Right lobe of liver (tissue), 6 donors: ENCODE measurements around the gene TBCE. TPM values are rescaled to one million over a fixed set of nuclear protein-coding genes. Genes with fewer than 3 reads are reported as not detected.

Experiments used
- ATAC-seq, 4 donors: fragments of 200-7000 bp; cut with Tn5 transposase; one replicate each; pipeline ENCODE4 v1.9.1; 2020; ENCODE audit warnings: mild to moderate bottlenecking in 4 of 4, moderate library complexity in 4 of 4
- DNase-seq, 3 donors: peaks; one replicate each; pipeline ENCODE4 v3.0.0-alpha.2; 2020
- H3K27ac ChIP-seq, 3 donors: fragments of 200-600 bp; one replicate each; pipeline ENCODE4 v1.8.0; 2022
- H3K27me3 ChIP-seq, 2 donors: fragments of 200-600 bp; one replicate each; pipeline ENCODE4 v1.8.0; 2022
- H3K36me3 ChIP-seq, 4 donors: fragments of 200-600 bp; sonication (generic) in 1 of 4; one replicate each; pipeline versions ENCODE4 v1.5.1 to v1.8.0; 2017 to 2022; ENCODE audit warnings: control low read depth in 1 of 4
- H3K4me1 ChIP-seq, 4 donors: fragments of 200-600 bp; sonication (generic) in 1 of 4; one replicate each; pipeline versions ENCODE4 v1.5.1 to v1.8.0; 2017 to 2022; ENCODE audit warnings: control low read depth in 1 of 4
- H3K4me3 ChIP-seq, 3 donors: fragments of 200-600 bp; one replicate each; pipeline ENCODE4 v1.8.0; 2022
- H3K9me3 ChIP-seq, 4 donors: fragments of 200-600 bp; sonication (generic) in 1 of 4; one replicate each; pipeline versions ENCODE4 v1.5.1 to v1.8.0; 2017 to 2022; ENCODE audit warnings: control low read depth in 1 of 4
- POLR2A ChIP-seq: fragments of 450-650 bp; IDR thresholded peaks from one replicate; pipeline ENCODE4 v1.6.1; 2017; ENCODE audit warnings: antibody characterized with exemption, mild to moderate bottlenecking
- WGBS: methylation state at CpG from one replicate; pipeline ENCODE4 v1.1.6; 2018; ENCODE audit warnings: low coverage, low lambda C conversion rate; ENCODE audit not compliant: insufficient coverage; ENCODE audit errors: missing lambda C conversion rate; 5-methylcytosine and 5-hydroxymethylcytosine counted together
- intact Hi-C, 2 donors: fragments of 100-400 bp; cut with DNase I; formaldehyde crosslinking; loops; one replicate each; pipeline versions ENCODE4 v1.11.2 to v1.14.1; 2022
- total RNA-seq, 6 experiments: library from RNA; depleted of rRNA in 2 of 6; stranded (reverse); fragments of >200 nt in 2 of 6; fragmentation: NEBNext Ultra II Directional in 3 of 6; extraction: Animal tissue kit (Norgen Biotek cat#: 25700) in 3 of 6; gene quantifications; one replicate each; pipeline versions ENCODE4 v1.1.0 to v1.2.4, GENCODE V29; 2016 to 2023
- TF ChIP-seq, protein P1 (sequence below), 4 donors: fragments of 200-600 bp in 3 of 4; fragments of 450-650 bp in 1 of 4; IDR thresholded peaks; one replicate each; pipeline versions ENCODE4 v1.5.1 to v1.8.0; 2016 to 2022; ENCODE audit warnings: antibody characterized with exemption in 4 of 4, mild to moderate bottlenecking in 2 of 4
- donor health status: DM: no; HTN: yes; CAD: no.
- donor health status: DM: no; HTN: no; CAD: no.
- donor health status: DM: no; HTN: no; CAD: no.
- donor health status: DM: no; HTN: yes; CAD: no.
- donor health status: DM: no; HTN: yes; CAD: no.

TBCE gene
- total RNA-seq, 6 experiments from 2014 or later: 11.2 to 16.6 (median 13.3) TPM

DNA sequence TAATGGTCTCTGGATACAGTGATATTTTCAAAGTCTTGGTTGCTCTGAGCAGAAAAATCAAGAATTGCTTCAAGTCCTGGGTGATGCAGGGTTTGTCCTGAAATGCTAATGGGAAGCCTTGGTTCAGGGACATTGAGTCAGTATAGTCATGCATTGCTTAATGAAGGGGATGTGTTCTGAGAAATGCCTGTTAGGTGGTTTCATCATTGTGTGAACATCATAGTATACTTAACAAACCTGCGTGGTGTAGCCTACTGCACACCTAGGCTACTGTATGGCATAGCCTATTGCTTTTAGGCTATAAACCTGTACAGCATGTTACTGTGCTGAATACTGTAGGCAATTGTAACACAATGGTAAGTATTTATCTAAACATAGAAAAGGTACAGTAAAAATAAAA, 36.4 kb downstream of the TBCE start:
- H3K4me1 ChIP-seq: peaks cover 0 to 43% (median 2%) of the 10 kb centered on the region in 4 donors
- H3K9me3 ChIP-seq: no peaks in the 10 kb centered on the region
- WGBS: 67% methylated on average over 1 of the region's 1 CpG
- H3K27ac ChIP-seq: no peak overlapping the region
- H3K36me3 ChIP-seq: no peaks in the 10 kb centered on the region
- peak in 3 of 4 donors; percentile 38 to 53 (median 51) for ATAC-seq
- no peak for TF ChIP-seq POLR2A
- TF ChIP-seq, protein P1, sequence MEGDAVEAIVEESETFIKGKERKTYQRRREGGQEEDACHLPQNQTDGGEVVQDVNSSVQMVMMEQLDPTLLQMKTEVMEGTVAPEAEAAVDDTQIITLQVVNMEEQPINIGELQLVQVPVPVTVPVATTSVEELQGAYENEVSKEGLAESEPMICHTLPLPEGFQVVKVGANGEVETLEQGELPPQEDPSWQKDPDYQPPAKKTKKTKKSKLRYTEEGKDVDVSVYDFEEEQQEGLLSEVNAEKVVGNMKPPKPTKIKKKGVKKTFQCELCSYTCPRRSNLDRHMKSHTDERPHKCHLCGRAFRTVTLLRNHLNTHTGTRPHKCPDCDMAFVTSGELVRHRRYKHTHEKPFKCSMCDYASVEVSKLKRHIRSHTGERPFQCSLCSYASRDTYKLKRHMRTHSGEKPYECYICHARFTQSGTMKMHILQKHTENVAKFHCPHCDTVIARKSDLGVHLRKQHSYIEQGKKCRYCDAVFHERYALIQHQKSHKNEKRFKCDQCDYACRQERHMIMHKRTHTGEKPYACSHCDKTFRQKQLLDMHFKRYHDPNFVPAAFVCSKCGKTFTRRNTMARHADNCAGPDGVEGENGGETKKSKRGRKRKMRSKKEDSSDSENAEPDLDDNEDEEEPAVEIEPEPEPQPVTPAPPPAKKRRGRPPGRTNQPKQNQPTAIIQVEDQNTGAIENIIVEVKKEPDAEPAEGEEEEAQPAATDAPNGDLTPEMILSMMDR (IDR thresholded peaks at IDR 0.05): no peak
- intact Hi-C loops: no loop called here
- no peak overlapping the region for H3K4me3 ChIP-seq
- no peaks in the 10 kb centered on the region for H3K27me3 ChIP-seq
- no peak for DNase-seq

DNA sequence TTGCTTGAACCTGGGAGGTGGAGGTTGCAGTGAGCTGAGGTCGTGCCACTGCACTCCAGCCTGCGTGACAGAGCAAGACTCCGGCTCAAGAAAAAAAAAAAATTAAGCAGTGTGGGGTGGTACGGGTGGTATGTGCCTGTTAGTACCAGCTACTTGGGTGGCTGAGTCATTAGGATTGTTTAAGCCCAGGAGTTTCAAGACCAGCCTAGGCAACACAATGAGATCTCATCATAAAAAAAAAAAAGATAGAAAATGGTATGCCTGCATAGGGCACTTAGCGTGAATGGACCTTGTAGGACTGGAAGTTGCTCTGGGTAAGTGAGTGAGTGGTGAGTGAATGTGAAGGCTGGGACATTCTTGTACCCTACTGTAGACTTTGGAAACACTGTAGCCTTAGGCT, 37.0 kb downstream of the TBCE start:
- Histone ChIP-seq H3K4me1 (peaks cover 0 to 49% (median 5%) of the 10 kb centered on the region in 4 donors), H3K36me3 (no peaks in the 10 kb centered on the region), H3K4me3 (no peak overlapping the region), H3K27ac (no peak overlapping the region), H3K9me3 (no peaks in the 10 kb centered on the region), H3K27me3 (no peaks in the 10 kb centered on the region)
- ATAC-seq: no peak
- intact Hi-C loops: no loop called here
- WGBS: 94% methylated on average over 5 of the region's 5 CpGs
- TF ChIP-seq, protein P1 (IDR thresholded peaks at IDR 0.05): no peak
- no peak for TF ChIP-seq POLR2A
- no peak for DNase-seq

DNA sequence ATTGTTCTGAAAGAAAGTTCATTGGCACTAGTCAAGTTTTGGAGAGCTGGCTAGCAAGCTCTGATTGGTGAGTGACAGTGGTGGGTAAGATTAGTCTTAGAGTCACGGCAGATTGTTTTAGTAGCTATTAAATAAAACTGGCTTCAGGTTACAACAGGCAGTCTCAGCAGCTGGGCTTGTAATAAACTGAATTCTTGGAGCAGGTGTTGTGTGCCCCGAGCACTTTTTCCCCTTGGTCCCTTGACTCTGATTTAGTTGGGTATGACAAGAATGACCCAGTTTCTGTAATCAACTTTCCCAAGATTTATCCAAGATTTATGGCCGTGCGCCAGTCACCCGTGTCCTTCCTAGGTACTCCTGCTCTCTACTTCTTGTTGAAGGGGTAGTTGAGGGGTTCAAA, 40.2 kb downstream of the TBCE start:
- Histone ChIP-seq H3K36me3 (no peaks in the 10 kb centered on the region), H3K27ac (no peak overlapping the region), H3K27me3 (no peaks in the 10 kb centered on the region), H3K4me3 (no peak overlapping the region), H3K4me1 (peaks cover 0 to 44% (median 14%) of the 10 kb centered on the region in 4 donors), H3K9me3 (no peaks in the 10 kb centered on the region)
- ATAC-seq (no peak), DNase-seq (peak in 1 of 3 donors; percentile 32)
- TF ChIP-seq, protein P1 (IDR thresholded peaks at IDR 0.05): no peak
- no peak for TF ChIP-seq POLR2A
- intact Hi-C loops: no loop called here
- 78% methylated on average over 5 of the region's 5 CpGs for WGBS

DNA sequence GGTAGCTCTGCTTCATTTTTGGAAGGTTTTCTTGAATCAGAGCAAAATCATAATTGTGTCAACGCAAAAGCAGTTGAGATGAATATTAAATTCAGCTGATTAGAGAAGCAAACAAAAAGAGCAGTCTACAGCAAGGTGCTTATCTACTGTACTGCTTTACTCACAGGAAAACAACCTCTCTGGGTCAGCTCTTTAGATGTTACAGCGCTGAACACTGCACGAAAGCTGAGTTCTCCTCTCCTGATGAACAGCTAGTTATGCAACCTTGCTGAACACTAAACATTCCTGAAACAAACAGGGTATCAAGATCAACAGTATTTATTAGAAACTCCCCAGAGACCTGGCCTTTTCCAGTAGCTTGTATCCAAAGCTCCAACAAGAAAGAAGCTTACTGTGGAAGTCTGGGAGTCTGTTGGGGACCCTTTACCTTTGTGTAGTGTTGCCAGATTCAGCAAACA, 41.3 kb downstream of the TBCE start:
- DNase-seq: peak in 1 of 3 donors; percentile 37
- Histone ChIP-seq H3K27ac (peak overlapping the region in 1 of 3 donors; percentile 44), H3K4me3 (no peak overlapping the region), H3K27me3 (no peaks in the 10 kb centered on the region), H3K36me3 (no peaks in the 10 kb centered on the region), H3K9me3 (no peaks in the 10 kb centered on the region), H3K4me1 (peaks cover 0 to 33% (median 14%) of the 10 kb centered on the region in 4 donors)
- peak; percentile 60 to 76 (median 68) for ATAC-seq
- intact Hi-C loops: no loop called here
- no peak for TF ChIP-seq POLR2A
- TF ChIP-seq, protein P1 (IDR thresholded peaks at IDR 0.05): no peak
- WGBS: 28% methylated on average over 3 of the region's 3 CpGs
